Gastroesophageal sphincter (tissue), 4 donors: Measurements from ENCODE around the gene TMEM116. TPM values are rescaled to one million over a fixed set of nuclear protein-coding genes. Genes with fewer than 3 reads are reported as not detected.

Source experiments
- ATAC-seq: fragments of 150-250 bp; one replicate; pipeline ENCODE4 v1.9.1; 2016; ENCODE audit warnings: mild to moderate bottlenecking, moderate library complexity
- H3K27ac ChIP-seq, 4 donors: fragments of 200-600 bp; sonication (generic) in 3 of 4; 1 replicate in 3 of 4; 2 replicates in 1 of 4; pipeline ENCODE4 v1.5.1; 2016 to 2019
- H3K27me3 ChIP-seq: fragments of 200-600 bp; sonication (generic); one replicate; pipeline ENCODE4 v1.5.1; 2019
- H3K36me3 ChIP-seq, 2 donors: fragments of 200-600 bp; sonication (generic); one replicate each; pipeline ENCODE4 v1.5.1; 2019; ENCODE audit warnings: control low read depth in 1 of 2
- H3K4me1 ChIP-seq, 3 donors: fragments of 200-600 bp; sonication (generic); 1 replicate in 2 of 3; 2 replicates in 1 of 3; pipeline ENCODE4 v1.5.1; 2016 to 2019; ENCODE audit warnings: control low read depth in 2 of 3
- H3K4me3 ChIP-seq, 2 donors: fragments of 200-600 bp; sonication (generic); one replicate each; pipeline ENCODE4 v1.5.1; 2019; ENCODE audit warnings: mild to moderate bottlenecking in 1 of 2, moderate library complexity in 1 of 2
- H3K9me3 ChIP-seq, 3 donors: fragments of 200-600 bp; sonication (generic); one replicate each; pipeline ENCODE4 v1.5.1; 2017 to 2019; ENCODE audit warnings: control low read depth in 2 of 3
- EP300 ChIP-seq: sonication (generic); formaldehyde crosslinking; IDR thresholded peaks from one replicate; pipeline ENCODE4 v1.6.1; 2017; ENCODE audit warnings: antibody characterized with exemption, mild to moderate bottlenecking
- POLR2A ChIP-seq, 2 donors: fragments of 450-650 bp; IDR thresholded peaks; one replicate each; pipeline ENCODE4 v1.6.1; 2017; ENCODE audit warnings: antibody characterized with exemption in 2 of 2, mild to moderate bottlenecking in 2 of 2, moderate library complexity in 1 of 2
- POLR2AphosphoS5 ChIP-seq: sonication (generic); formaldehyde crosslinking; IDR thresholded peaks from one replicate; pipeline ENCODE4 v1.6.1; 2017; ENCODE audit warnings: antibody characterized with exemption
- WGBS, 2 donors: methylation state at CpG; one replicate each; pipeline ENCODE4 v1.1.5; 2018; ENCODE audit warnings: low coverage in 1 of 2; 5-methylcytosine and 5-hydroxymethylcytosine counted together
- total RNA-seq, 4 donors: library from RNA; depleted of rRNA; stranded (reverse); fragments of >200 nt; gene quantifications; one replicate each; pipeline ENCODE4 v1.1.0, GENCODE V29; 2016
- TF ChIP-seq, protein P1 (sequence below), 4 experiments: fragments of 200-600 bp in 2 of 4; fragments of 450-650 bp in 2 of 4; sonication (generic) in 1 of 4; IDR thresholded peaks; one replicate each; pipeline ENCODE4 v1.5.1; 2017 to 2019; ENCODE audit warnings: antibody characterized with exemption in 4 of 4, mild to moderate bottlenecking in 2 of 4, moderate library complexity in 2 of 4

The TMEM116 gene
- total RNA-seq, 4 donors from 2014 or later, result 6.4 to 11.4 (median 6.7) TPM

DNA sequence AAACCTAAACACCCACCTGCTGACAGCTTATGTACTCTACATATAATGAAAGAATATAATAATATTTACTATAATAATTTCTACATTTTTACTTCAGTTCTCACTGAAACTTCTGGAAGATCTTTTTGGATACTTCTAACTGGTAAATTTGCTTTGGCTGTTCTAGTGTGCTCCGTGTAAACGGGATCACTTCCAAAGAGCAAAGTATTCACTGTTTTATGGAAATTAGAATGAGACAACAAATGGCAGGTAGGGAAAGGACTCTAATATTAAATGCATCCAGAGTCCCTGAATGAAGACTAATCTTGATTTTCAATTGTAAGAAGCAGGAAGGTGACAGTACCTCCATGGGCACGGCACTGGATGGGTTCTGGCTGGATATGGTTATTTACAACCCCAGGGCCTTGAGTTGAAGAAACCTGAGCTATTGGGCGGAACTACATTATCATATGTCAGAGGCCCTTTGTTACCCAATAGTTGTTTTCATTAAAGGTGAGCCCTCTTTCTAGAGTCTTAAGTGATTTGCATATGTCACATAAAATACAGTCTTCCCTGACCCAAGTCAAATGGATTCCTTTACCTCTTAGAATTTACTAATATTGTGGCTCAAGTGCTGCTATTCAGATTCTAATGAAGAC is 10.9 kb upstream of the TMEM116 start:
- Histone ChIP-seq H3K9me3 (no peaks in the 10 kb centered on the region), H3K4me3 (no peak overlapping the region), H3K27ac (no peak overlapping the region), H3K27me3 (no peaks in the 10 kb centered on the region), H3K4me1 (peaks cover 0 to 12% (median 0%) of the 10 kb centered on the region in 3 donors), H3K36me3 (peaks cover 0 to 70% of the 10 kb centered on the region in 2 donors)
- TF ChIP-seq EP300, result no peak
- no peak for TF ChIP-seq POLR2AphosphoS5
- TF ChIP-seq, protein P1, sequence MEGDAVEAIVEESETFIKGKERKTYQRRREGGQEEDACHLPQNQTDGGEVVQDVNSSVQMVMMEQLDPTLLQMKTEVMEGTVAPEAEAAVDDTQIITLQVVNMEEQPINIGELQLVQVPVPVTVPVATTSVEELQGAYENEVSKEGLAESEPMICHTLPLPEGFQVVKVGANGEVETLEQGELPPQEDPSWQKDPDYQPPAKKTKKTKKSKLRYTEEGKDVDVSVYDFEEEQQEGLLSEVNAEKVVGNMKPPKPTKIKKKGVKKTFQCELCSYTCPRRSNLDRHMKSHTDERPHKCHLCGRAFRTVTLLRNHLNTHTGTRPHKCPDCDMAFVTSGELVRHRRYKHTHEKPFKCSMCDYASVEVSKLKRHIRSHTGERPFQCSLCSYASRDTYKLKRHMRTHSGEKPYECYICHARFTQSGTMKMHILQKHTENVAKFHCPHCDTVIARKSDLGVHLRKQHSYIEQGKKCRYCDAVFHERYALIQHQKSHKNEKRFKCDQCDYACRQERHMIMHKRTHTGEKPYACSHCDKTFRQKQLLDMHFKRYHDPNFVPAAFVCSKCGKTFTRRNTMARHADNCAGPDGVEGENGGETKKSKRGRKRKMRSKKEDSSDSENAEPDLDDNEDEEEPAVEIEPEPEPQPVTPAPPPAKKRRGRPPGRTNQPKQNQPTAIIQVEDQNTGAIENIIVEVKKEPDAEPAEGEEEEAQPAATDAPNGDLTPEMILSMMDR (IDR thresholded peaks at IDR 0.05), result no peak
- no peak for TF ChIP-seq POLR2A (IDR thresholded peaks at IDR 0.05)
- ATAC-seq, result no peak
- 80 to 84% methylated on average over 2 to 4 of the region's 4 CpGs for WGBS, 2 donors

DNA sequence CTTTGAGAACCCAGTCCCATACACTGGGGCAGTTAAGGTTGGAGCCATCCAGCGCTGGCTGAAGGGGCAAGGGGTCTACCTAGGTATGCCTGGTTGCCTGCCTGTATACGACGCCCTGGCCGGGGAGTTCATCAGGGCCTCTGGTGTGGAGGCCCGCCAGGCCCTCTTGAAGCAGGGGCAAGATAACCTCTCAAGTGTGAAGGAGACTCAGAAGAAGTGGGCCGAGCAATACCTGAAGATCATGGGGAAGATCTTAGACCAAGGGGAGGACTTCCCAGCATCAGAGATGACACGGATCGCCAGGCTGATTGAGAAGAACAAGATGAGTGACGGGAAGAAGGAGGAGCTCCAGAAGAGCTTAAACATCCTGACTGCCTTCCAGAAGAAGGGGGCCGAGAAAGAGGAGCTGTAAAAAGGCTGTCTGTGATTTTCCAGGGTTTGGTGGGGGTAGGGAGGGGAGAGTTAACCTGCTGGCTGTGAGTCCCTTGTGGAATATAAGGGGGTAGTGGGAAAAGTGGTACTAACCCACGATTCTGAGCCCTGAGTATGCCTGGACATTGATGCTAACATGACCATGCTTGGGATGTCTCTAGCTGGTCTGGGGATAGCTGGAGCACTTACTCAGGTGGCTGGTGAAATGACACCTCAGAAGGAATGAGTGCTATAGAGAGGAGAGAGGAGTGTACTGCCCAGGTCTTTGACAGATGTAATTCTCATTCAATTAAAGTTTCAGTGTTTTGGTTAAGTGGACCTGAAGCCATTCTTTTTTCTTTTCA is 9.5 kb upstream of the TMEM116 start:
- H3K4me3 ChIP-seq, result no peak overlapping the region
- TF ChIP-seq, protein P1 (IDR thresholded peaks at IDR 0.05), result no peak
- TF ChIP-seq EP300 (no peak), POLR2A (IDR thresholded peaks at IDR 0.05) (no peak), POLR2AphosphoS5 (no peak)
- no peaks in the 10 kb centered on the region for H3K27me3 ChIP-seq
- ATAC-seq, result no peak
- WGBS, 2 donors, result 86 to 92% methylated on average over 2 to 10 of the region's 11 CpGs
- no peak overlapping the region for H3K27ac ChIP-seq
- H3K36me3 ChIP-seq, result peaks cover 0 to 63% of the 10 kb centered on the region in 2 donors
- H3K9me3 ChIP-seq, result no peaks in the 10 kb centered on the region
- H3K4me1 ChIP-seq, result peaks cover 0 to 21% (median 0%) of the 10 kb centered on the region in 3 donors

DNA sequence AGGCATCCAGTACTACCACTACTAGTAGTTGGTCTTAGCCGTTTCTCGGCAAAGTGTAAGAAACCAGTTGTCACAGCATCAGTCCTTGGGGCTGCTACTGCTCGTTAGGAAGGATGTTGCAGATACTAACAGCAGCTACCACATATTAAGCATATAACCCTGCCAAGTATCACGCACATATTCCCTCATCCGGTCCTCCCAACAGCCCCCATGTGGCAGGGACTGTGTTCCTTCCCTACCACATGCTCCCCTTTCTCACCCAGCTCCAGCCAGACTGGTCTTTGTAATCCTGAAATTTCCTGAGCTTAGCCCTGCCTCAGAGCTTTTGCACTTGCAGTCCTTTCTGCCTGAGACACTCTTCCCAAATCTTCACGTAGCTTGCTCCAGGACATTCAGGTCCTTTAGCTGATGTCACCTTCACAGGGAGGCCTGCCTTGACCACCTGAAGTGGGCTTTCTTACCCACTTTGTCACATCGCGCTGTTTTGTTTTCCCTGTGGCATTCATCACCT is 8.0 kb upstream of the TMEM116 start:
- no peaks in the 10 kb centered on the region for H3K9me3 ChIP-seq
- ATAC-seq, result no peak
- 87 to 88% methylated on average over 6 to 8 of the region's 8 CpGs for WGBS, 2 donors
- TF ChIP-seq POLR2AphosphoS5 (no peak), POLR2A (IDR thresholded peaks at IDR 0.05) (no peak), EP300 (no peak)
- TF ChIP-seq, protein P1 (IDR thresholded peaks at IDR 0.05), result no peak
- H3K27ac ChIP-seq, result no peak overlapping the region
- peaks cover 0 to 68% of the 10 kb centered on the region in 2 donors for H3K36me3 ChIP-seq
- peaks cover 0 to 29% (median 0%) of the 10 kb centered on the region in 3 donors for H3K4me1 ChIP-seq
- H3K27me3 ChIP-seq, result no peaks in the 10 kb centered on the region
- H3K4me3 ChIP-seq, result no peak overlapping the region

DNA sequence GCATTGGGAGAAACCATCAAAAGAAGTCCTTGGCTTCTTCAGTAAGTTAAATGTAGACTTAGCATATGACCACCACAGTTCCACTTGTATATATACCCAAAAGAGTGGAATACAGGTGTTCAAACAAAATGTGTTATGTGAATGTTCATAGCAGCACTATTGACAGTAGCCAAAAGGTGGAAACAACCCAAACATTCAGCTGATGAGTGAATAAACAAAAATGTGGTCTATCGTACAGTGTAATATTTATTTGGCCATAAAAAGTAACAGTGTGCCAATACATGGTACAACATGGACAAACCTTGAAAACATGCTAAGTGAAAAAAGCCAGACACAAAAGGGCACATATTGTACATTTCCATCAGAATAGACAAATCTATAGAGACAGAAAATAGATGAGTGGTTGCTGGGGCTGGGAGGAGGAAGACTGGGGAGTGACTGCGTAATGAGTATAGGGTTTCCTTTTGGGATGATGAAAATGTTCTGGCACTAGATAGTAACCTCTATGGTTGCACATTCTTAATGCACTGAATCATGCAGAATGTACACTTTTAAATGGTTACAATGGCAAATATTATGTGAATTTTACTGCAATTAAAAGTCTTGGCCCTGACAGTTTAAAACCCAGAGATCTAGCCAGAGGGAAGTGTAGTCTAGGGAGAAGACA is 5.7 kb upstream of the TMEM116 start:
- Histone ChIP-seq H3K27me3 (no peaks in the 10 kb centered on the region), H3K9me3 (no peaks in the 10 kb centered on the region), H3K4me1 (peaks cover 0 to 50% (median 5%) of the 10 kb centered on the region in 3 donors), H3K36me3 (peaks cover 0 to 59% of the 10 kb centered on the region in 2 donors), H3K4me3 (no peak overlapping the region), H3K27ac (no peak overlapping the region)
- ATAC-seq, result no peak
- 67 to 68% methylated on average over 1 to 2 of the region's 2 CpGs for WGBS, 2 donors
- no peak for TF ChIP-seq EP300
- no peak for TF ChIP-seq POLR2A (IDR thresholded peaks at IDR 0.05)
- TF ChIP-seq, protein P1 (IDR thresholded peaks at IDR 0.05), result no peak
- TF ChIP-seq POLR2AphosphoS5, result no peak
